Endodermal cell (in vitro differentiated cells): Measurements from ENCODE around the gene METAP2. TPM values are rescaled to one million over a fixed set of nuclear protein-coding genes. Genes with fewer than 3 reads are reported as not detected.

Experiments
- DNase-seq: peaks from one replicate; pipeline ENCODE4 v3.0.0-alpha.2; 2017
- H3K27ac ChIP-seq: 2 replicates; pipeline ENCODE4 v1.5.1; 2013; ENCODE audit warnings: mild to moderate bottlenecking, low read depth, low read length, moderate library complexity
- H3K27me3 ChIP-seq: 2 replicates; pipeline ENCODE4 v1.6.1; 2013; ENCODE audit warnings: mild to moderate bottlenecking, low read length, moderate library complexity; ENCODE audit not compliant: insufficient read depth, control insufficient read depth, poor library complexity, severe bottlenecking
- H3K36me3 ChIP-seq: 2 replicates; pipeline ENCODE4 v1.7.0; 2013; ENCODE audit warnings: mild to moderate bottlenecking, low read length, moderate library complexity; ENCODE audit not compliant: control insufficient read depth, insufficient read depth
- H3K4me1 ChIP-seq: one replicate; pipeline ENCODE4 v1.7.0; 2013; ENCODE audit warnings: low read length; ENCODE audit not compliant: control insufficient read depth, insufficient read depth
- H3K4me3 ChIP-seq: 2 replicates; pipeline ENCODE4 v1.5.1; 2013; ENCODE audit warnings: mild to moderate bottlenecking, low read length, moderate library complexity
- H3K9ac ChIP-seq: 2 replicates; pipeline ENCODE4 v1.6.1; 2013; ENCODE audit warnings: mild to moderate bottlenecking, low read length, moderate library complexity; ENCODE audit not compliant: poor library complexity, severe bottlenecking; ENCODE audit errors: extremely low read depth
- H3K9me3 ChIP-seq: 2 replicates; pipeline ENCODE4 v1.6.1; 2013; ENCODE audit warnings: mild to moderate bottlenecking, low read length, moderate library complexity; ENCODE audit not compliant: control insufficient read depth
- H3K27ac Mint-ChIP-seq: 2 replicates; pipeline ENCODE4 v1.8.0; 2020; ENCODE audit warnings: mixed read lengths
- H3K27me3 Mint-ChIP-seq: 2 replicates; pipeline ENCODE4 v1.8.0; 2021; ENCODE audit warnings: mild to moderate bottlenecking, mixed read lengths; ENCODE audit not compliant: insufficient read depth
- H3K36me3 Mint-ChIP-seq: 2 replicates; pipeline ENCODE4 v1.8.0; 2020; ENCODE audit warnings: low read depth, mixed read lengths
- H3K4me1 Mint-ChIP-seq: 2 replicates; pipeline ENCODE4 v1.8.0; 2020; ENCODE audit warnings: mixed read lengths
- H3K4me3 Mint-ChIP-seq: 2 replicates; pipeline ENCODE4 v1.8.0; 2020; ENCODE audit warnings: mild to moderate bottlenecking, moderate library complexity, mixed read lengths
- H3K9me3 Mint-ChIP-seq: 2 replicates; pipeline ENCODE4 v1.8.0; 2020; ENCODE audit warnings: mild to moderate bottlenecking, mixed read lengths
- CTCF ChIP-seq: fragments of 200-600 bp; sonication (generic); conservative IDR thresholded peaks from 2 replicates; pipeline ENCODE4 v1.5.0; 2021; ENCODE audit warnings: antibody characterized with exemption, mild to moderate bottlenecking
- WGBS, 2 experiments: methylation state at CpG; one replicate each; pipeline versions ENCODE4 v1.1.5 to v1.1.7; 2013; ENCODE audit warnings: missing lambda C conversion rate in 2 of 2, mixed read lengths in 1 of 2; ENCODE audit not compliant: insufficient coverage in 1 of 2, insufficient read length in 1 of 2; 5-methylcytosine and 5-hydroxymethylcytosine counted together
- total RNA-seq, 2 donors: library from RNA; stranded (reverse); fragmentation: NEBNext Ultra II Directional in 1 of 2; extraction: Animal tissue kit (Norgen Biotek cat#: 25700) in 1 of 2; gene quantifications; 2 replicates in 1 of 2; 3 replicates in 1 of 2; pipeline ENCODE4 v1.2.1, GENCODE V29; 2021

The METAP2 gene
- total RNA-seq, 2 donors from 2014 or later, result 137 to 152 TPM

- H3K36me3 Mint-ChIP-seq, result no peaks in the 10 kb centered on the region
- Histone ChIP-seq H3K36me3 (no peaks in the 10 kb centered on the region), H3K9me3 (no peaks in the 10 kb centered on the region), H3K4me1 (no peaks in the 10 kb centered on the region), H3K27me3 (no peaks in the 10 kb centered on the region), H3K27ac (no peak overlapping the region), H3K9ac (no peak overlapping the region), H3K4me3 (no peak overlapping the region)
- no peak overlapping the region for H3K4me3 Mint-ChIP-seq
- H3K4me1 Mint-ChIP-seq, result peaks cover 5% of the 10 kb centered on the region
- H3K9me3 Mint-ChIP-seq, result no peaks in the 10 kb centered on the region
- H3K27ac Mint-ChIP-seq, result no peak overlapping the region
- peak; percentile 2 for DNase-seq
- no peak for TF ChIP-seq CTCF
- 82 to 94% methylated on average over 1 of the region's 1 CpG for WGBS, 2 experiments
- no peaks in the 10 kb centered on the region for H3K27me3 Mint-ChIP-seq
Measured at GRCh38 chr12:95470300-95470699, 3.7 kb upstream of the METAP2 start.

- peaks cover 11% of the 10 kb centered on the region for H3K4me1 Mint-ChIP-seq
Measured at GRCh38 chr12:95473231-95473883, 595 bp upstream of the METAP2 start.

GRCh38 chr12:95474660-95474958 is 657 bp downstream of the METAP2 start:
- peaks cover 11% of the 10 kb centered on the region for H3K4me1 Mint-ChIP-seq
- H3K36me3 Mint-ChIP-seq, result peaks cover 38% of the 10 kb centered on the region
- peak overlapping the region; percentile 90 for H3K4me3 ChIP-seq
- H3K9me3 ChIP-seq, result no peaks in the 10 kb centered on the region
- WGBS, 2 experiments, result 0% methylated on average over 7 to 16 of the region's 16 CpGs
- H3K27me3 ChIP-seq, result no peaks in the 10 kb centered on the region
- DNase-seq, result no peak
- peak overlapping the region; percentile 99 for H3K27ac Mint-ChIP-seq
- no peak for TF ChIP-seq CTCF
- peak overlapping the region; percentile 98 for H3K4me3 Mint-ChIP-seq
- H3K9me3 Mint-ChIP-seq, result no peaks in the 10 kb centered on the region
- no peaks in the 10 kb centered on the region for H3K4me1 ChIP-seq
- no peaks in the 10 kb centered on the region for H3K27me3 Mint-ChIP-seq
- H3K36me3 ChIP-seq, result peaks cover 40% of the 10 kb centered on the region
- H3K27ac ChIP-seq, result no peak overlapping the region
- peak overlapping the region; percentile 98 for H3K9ac ChIP-seq

More at GRCh38 chr12:95473231-95473883, 595 bp upstream of the METAP2 start:
- Histone ChIP-seq H3K4me1 (no peaks in the 10 kb centered on the region), H3K9me3 (no peaks in the 10 kb centered on the region), H3K9ac (peak overlapping the region; percentile 98), H3K4me3 (peak overlapping the region; percentile 90), H3K27ac (peak overlapping the region; percentile 81), H3K36me3 (peaks cover 29% of the 10 kb centered on the region), H3K27me3 (no peaks in the 10 kb centered on the region)
- peak overlapping the region; percentile 98 for H3K4me3 Mint-ChIP-seq
- 1 to 2% methylated on average over 17 to 23 of the region's 23 CpGs for WGBS, 2 experiments
- H3K27ac Mint-ChIP-seq, result peak overlapping the region; percentile 99
- no peak for DNase-seq
- peaks cover 27% of the 10 kb centered on the region for H3K36me3 Mint-ChIP-seq
- no peak for TF ChIP-seq CTCF
- H3K27me3 Mint-ChIP-seq, result no peaks in the 10 kb centered on the region
- H3K9me3 Mint-ChIP-seq, result no peaks in the 10 kb centered on the region
